NCI-H2227 (cell line): ENCODE data around the gene METTL17.

Experiments
- DNase-seq: peaks from one replicate; lab custom pipeline; 2025; ENCODE audit not compliant: unreplicated experiment; lab: John Stamatoyannopoulos, UW

The METTL17 gene

DNA sequence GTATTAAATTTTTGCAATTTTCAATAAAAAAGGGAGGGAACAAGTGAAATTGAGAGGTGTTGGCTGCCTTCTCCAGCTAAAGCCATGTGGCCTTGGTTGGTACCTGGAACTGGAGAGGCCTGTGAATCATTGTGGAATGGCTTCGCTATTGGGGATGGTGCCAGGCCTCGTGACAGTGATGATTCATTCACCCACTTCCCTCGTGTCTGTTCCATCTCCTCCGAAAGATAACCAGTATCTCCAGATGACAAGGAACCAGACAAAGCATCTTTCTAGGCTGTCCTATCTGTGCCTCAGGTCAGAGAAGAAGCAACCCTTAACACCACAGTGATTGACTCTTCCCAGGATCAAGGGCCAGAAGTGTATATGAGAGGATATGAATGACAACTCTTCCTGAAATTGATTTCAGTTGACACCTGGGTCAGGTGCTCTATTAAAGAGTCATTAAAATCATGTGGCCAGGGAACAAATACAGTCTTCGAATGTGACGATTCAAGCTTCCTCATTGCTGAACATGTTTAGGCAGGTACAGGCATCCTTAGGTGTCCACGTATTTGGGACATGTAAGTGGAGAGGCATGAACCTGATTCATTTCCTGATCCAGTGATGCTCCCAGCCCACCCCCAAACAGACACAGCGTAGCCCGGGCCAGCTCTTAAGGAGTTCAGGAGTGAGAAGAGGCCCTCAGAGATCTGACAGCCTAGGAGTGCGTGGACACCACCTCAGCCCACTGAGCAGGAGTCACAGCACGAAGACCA is 52.1 kb downstream of the METTL17 start, which contains the start of gene RNASE7:
Gene RNASE7 (plus strand): TSS at position 687 of the 758 bp plus-strand sequence. CDS start 631 bp downstream, outside the sequence.
- DNase-seq: no peak

DNA sequence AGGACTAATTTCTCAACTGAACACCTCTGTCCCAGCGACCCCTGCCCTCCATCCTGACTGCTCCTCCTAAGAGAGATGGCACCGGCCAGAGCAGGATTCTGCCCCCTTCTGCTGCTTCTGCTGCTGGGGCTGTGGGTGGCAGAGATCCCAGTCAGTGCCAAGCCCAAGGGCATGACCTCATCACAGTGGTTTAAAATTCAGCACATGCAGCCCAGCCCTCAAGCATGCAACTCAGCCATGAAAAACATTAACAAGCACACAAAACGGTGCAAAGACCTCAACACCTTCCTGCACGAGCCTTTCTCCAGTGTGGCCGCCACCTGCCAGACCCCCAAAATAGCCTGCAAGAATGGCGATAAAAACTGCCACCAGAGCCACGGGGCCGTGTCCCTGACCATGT is 53.1 kb downstream of the METTL17 start:
- DNase-seq: no peak

DNA sequence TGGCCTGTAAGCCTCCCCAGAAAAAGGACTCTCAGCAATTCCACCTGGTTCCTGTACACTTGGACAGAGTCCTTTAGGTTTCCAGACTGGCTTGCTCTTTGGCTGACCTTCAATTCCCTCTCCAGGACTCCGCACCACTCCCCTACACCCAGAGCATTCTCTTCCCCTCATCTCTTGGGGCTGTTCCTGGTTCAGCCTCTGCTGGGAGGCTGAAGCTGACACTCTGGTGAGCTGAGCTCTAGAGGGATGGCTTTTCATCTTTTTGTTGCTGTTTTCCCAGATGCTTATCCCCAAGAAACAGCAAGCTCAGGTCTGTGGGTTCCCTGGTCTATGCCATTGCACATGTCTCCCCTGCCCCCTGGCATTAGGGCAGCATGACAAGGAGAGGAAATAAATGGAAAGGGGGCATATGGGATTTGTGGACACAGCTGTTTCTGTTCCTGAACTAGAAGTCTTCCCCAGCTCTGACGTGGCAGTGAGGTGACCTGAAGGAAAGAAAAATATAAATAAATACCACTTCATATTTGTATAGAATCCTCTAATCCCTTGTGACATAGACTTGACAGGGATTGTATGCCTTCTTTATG is 53.7 kb downstream of the METTL17 start:
- DNase-seq: no peak

DNA sequence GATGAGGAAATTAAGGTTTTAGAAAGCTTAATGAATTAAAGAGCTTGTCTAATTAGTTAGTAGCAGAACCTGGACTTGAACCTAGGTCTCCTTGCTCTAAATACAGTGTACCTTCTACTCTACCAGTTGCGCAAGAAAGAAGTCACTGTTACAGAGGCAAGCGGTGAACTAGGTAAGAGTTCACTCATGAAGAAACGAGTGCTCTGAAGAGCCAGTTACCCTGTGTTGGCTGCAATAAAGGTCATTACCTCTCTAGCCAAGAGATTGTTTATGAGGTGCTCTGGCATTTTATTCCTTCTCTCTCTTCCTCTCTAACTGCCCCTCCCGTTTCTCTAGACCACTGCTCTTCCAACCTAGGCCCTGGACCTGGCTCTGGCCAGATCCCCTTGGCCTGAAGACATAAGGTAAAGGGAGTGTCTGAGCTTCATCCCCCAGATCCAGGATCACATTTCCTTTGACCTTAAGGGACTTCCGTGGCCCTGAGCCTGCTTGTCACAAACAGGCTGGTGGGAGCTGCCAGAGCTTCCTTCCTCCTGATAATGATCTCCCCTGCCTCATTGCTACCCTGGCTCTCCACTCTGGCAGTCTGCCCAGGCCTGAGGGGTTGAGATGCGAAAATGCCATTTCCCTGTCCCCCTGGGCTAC is 54.3 kb downstream of the METTL17 start:
- no peak for DNase-seq
